Renal cortex interstitium (tissue), 11 donors: ENCODE results near the gene EHD4. TPM values are rescaled to one million over a fixed set of nuclear protein-coding genes. Genes with fewer than 3 reads are reported as not detected.

Source experiments
- DNase-seq, 11 donors: peaks; one replicate each; pipeline ENCODE4 v3.0.0-alpha.2; 2013; ENCODE audit warnings: low read depth in 9 of 11, low spot score in 4 of 11; ENCODE audit errors: extremely low read depth in 1 of 11
- polyA plus RNA-seq, 3 donors: library from polyadenylated mRNA; unstranded; fragments of 120-200 nt; gene quantifications; one replicate each; pipeline ENCODE4 v1.2.1, GENCODE V29; 2013; ENCODE audit not compliant: insufficient read length in 3 of 3

The EHD4 gene
- polyA plus RNA-seq, 3 donors = 14.8 to 19.5 (median 18.4) TPM

DNA sequence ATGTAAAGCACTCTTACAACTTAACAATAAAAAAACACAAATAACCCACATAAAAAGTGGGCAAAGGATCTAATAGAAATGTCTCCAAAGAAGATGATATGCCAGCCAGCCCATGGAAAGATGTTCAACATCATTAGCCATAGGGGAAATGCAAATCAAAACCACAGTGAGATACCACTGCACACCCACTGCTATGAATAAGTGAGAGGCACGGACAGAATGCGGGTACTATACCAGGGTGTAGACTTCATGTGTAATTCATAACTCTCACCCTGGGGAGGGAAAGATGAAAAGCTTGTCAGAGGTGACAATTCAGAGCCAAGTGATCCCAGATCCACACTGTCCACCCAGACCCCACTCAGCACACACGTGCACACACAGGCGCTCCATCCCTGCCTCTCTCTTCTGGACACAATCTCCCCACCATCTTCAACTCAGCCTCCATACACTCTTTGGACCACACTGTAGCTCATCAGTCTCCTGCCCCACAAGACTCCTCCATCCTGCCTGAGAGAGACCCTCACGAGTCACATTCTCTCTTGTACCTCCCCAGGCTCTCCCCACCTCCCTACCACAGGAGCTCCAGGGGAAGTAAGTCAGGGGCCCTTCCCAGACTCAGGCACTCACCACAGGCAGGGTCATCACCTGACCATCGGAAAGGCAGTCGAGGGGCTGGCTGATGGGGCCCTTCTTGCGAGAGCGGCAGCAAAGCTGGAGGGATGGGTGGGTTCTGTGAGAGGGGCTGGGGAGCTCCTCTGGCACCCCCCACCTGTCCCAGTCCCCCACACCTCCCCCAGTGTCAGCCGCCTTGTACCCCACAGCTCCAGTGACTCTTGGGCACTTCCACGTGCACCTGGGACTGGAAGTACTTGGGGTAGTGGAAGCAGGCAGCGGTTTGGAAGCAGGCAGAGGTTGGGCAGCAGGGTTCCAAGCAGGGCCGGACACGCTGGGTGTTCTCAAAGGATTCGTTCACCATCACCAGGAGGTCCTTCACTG, 27.2 kb upstream of the EHD4 start:
- no peak for DNase-seq

GRCh38 chr15:41997845-41998244, 25.5 kb upstream of the EHD4 start:
- DNase-seq = no peak

GRCh38 chr15:41996921-41997592, 24.7 kb upstream of the EHD4 start:
- no peak for DNase-seq

DNA sequence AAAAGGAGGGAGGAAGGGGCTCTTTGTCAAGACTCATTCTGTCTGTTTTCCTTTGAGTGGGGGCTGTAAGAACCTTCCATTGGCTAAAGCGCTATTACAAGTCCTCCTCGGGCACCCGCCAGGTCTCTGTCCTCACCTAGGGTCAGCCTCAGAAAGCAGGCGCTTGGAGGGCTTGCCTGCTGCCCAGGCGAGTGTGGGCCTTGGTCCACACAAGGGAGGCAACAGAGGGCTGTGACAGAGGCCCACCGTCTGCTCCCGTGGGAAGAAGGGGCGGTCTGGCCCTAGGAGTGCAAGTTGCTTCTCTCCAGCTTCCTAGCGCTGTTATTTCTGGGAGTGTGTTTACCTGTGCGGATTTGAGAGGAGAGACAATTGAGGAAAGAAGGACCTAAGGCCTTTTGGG, 24.0 kb upstream of the EHD4 start:
- no peak for DNase-seq

GRCh38 chr15:41995476-41995855, 23.1 kb upstream of the EHD4 start:
- no peak for DNase-seq

- no peak for DNase-seq
Observed at GRCh38 chr15:41994772-41995475, 22.6 kb upstream of the EHD4 start.

- DNase-seq = no peak
Observed at GRCh38 chr15:41994171-41994650, 21.9 kb upstream of the EHD4 start.

GRCh38 chr15:41993472-41994170, 21.3 kb upstream of the EHD4 start:
- DNase-seq = no peak

GRCh38 chr15:41992803-41993190, 20.4 kb upstream of the EHD4 start:
- no peak for DNase-seq

DNA sequence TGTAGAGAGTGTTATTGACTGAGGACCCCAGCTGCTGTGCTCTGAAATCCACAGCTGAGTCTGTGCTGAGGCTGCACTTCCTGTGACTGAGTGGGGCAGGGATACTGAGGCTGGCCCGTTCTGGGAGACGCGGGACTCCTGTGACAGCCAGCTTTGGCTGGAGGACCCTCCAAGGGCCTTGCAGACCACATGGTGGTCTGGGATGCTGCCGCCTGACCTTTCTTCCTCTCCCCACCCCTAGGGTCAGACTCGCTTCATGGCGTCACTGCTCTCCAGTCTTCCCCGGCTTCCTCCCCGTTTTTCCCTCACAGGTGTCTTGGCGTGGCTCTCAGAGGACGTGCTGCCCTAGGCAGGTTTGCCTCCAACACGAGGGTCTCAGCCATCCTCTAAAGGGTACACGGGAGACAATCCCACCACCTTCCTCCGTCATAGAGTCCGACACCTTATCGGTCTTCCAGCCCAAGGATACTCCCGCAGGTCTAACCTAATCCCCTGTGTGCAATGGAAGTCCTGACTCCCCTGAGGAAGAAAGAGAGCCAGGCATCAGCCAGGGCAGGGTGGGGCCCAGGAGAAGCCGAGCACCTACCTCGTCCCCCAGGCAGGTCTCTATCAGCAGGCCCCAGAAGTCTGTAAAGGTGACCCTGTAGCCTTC, 19.9 kb upstream of the EHD4 start:
- no peak for DNase-seq

DNA sequence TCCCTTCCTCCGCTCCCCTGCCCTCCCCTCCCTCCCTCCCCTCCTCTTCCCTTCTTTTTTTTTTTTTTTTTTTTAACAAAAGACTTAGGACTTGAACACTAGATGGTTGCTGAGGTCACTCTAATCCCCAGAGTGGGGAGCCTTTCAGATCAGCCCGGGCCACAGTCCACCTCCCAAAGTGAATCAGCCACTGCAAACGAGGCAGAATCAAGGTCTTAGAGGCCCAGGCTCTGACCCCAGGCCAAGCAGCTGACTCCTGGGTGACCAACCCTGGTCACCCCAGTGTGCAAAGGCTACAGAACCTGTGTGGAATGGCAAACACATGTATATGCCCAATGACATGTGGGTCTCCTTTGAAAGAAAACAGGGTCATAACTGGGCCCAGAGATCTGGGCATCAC, 18.3 kb upstream of the EHD4 start:
- DNase-seq = no peak

DNA sequence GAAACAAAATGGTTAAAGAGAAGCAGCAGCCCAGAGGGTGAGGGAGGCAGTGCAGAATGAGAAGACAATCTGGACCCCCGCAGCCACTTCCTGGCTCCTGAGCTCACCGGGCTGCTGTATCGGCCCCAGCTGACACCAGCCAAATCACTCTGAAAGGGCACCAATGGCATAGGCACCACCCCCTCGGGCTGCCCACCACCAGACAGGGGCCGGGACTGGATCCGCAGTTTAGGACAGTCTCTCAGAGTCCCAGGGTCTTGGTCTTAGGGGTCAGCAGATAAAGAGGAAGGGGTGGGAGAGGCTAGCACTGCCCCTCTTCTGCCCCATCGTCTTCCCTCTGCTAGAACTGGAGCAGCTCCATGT, 17.9 kb upstream of the EHD4 start:
- DNase-seq = no peak

DNA sequence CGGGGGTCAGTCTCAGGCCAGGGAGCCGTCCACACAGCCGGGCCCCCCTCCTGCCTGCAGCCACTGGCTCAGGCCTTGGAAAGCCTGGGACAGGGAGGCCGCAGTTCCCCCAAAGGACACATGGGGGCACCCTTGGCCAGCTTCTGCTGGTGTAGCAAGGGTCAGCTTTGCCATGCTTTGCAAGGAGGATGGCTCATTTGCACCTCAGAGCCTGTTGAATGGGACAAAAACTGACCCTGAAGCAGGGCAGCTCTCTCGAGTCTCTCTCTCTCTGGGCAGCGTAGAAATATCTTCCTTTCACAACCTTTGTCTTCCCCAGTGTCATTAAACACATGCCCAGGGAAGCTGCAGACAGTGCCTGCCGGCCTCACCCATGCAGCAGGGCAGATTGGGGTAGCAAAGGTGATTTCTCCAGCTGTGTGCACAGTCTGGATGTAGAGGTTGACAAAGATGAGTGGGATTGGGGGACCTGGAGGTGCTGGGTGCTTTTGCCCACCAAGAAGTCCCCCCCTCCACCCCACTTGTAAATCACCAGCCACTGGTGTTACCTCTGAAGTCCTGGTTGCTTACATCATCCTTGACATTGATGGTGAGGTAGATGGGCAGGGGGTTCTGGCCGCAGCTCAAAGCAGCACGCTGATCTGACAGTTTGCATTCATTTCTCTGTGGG, 17.4 kb upstream of the EHD4 start:
- peak in 10 of 11 donors; percentile 41 to 70 (median 62) for DNase-seq

GRCh38 chr15:41988896-41989572, 16.7 kb upstream of the EHD4 start:
- no peak for DNase-seq

DNA sequence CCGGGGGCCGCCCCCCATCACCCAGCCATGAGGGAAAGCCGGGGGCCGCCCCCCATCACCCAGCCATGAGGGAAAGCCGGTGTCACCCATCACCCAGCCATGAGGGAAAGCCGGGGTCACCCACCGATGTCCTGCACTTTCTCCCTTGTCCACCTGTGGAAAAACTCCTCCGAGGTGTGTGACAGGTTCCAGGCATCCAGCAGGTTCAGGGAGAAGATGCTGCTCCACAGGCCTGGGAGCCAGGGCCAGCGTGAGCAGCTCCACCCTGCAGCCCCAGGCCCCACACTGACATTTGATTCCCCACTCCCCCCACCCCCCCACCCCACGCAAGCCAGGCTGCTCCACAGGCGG, 15.5 kb upstream of the EHD4 start:
- no peak for DNase-seq

- DNase-seq = no peak
Observed at GRCh38 chr15:41987246-41987924, 15.0 kb upstream of the EHD4 start.
